Tibial nerve (tissue), 4 donors: ENCODE data around the gene SLC6A9. TPM values are rescaled to one million over a fixed set of nuclear protein-coding genes. Genes with fewer than 3 reads are reported as not detected.

Source experiments
- DNase-seq, 2 donors: peaks; one replicate each; pipeline ENCODE4 v3.0.0-alpha.2; 2019; ENCODE audit warnings: low spot score in 2 of 2
- H3K27ac ChIP-seq, 4 donors: fragments of 200-600 bp; sonication (generic) in 3 of 4; one replicate each; pipeline ENCODE4 v1.5.1; 2017 to 2019; ENCODE audit warnings: mild to moderate bottlenecking in 1 of 4
- H3K27me3 ChIP-seq, 2 donors: fragments of 200-600 bp; sonication (generic) in 1 of 2; one replicate each; pipeline versions ENCODE4 v1.5.1 to v1.6.0; 2017 to 2019
- H3K36me3 ChIP-seq, 3 donors: fragments of 200-600 bp; sonication (generic); one replicate each; pipeline ENCODE4 v1.5.1; 2018 to 2019
- H3K4me1 ChIP-seq, 4 donors: fragments of 200-600 bp; sonication (generic) in 3 of 4; one replicate each; pipeline ENCODE4 v1.5.1; 2017 to 2019
- H3K4me3 ChIP-seq, 4 donors: fragments of 200-600 bp; sonication (generic) in 3 of 4; one replicate each; pipeline ENCODE4 v1.5.1; 2017 to 2019; ENCODE audit warnings: mild to moderate bottlenecking in 1 of 4, moderate library complexity in 1 of 4
- H3K9me3 ChIP-seq, 4 donors: fragments of 200-600 bp; sonication (generic) in 3 of 4; one replicate each; pipeline ENCODE4 v1.5.1; 2017 to 2019
- CTCF ChIP-seq, 5 experiments: fragments of 200-600 bp in 3 of 5; fragments of 450-650 bp in 2 of 5; sonication (generic) in 3 of 5; IDR thresholded peaks; one replicate each; pipeline ENCODE4 v1.5.1; 2016 to 2019; ENCODE audit warnings: antibody characterized with exemption in 5 of 5, mild to moderate bottlenecking in 3 of 5, moderate library complexity in 2 of 5
- EP300 ChIP-seq, 2 donors: sonication (generic); formaldehyde crosslinking; IDR thresholded peaks; one replicate each; pipeline ENCODE4 v1.6.1; 2017; ENCODE audit warnings: antibody characterized with exemption in 2 of 2, mild to moderate bottlenecking in 1 of 2
- POLR2A ChIP-seq, 2 donors: fragments of 450-650 bp; IDR thresholded peaks; one replicate each; pipeline ENCODE4 v1.6.1; 2017; ENCODE audit warnings: antibody characterized with exemption in 2 of 2, mild to moderate bottlenecking in 2 of 2, moderate library complexity in 2 of 2
- WGBS, 2 donors: methylation state at CpG; one replicate each; pipeline ENCODE4 v1.1.5; 2018; 5-methylcytosine and 5-hydroxymethylcytosine counted together
- total RNA-seq, 4 donors: library from RNA; depleted of rRNA; stranded (reverse); fragments of >200 nt; gene quantifications; one replicate each; pipeline ENCODE4 v1.1.0, GENCODE V29; 2016

Gene SLC6A9
- total RNA-seq, 4 donors from 2014 or later = 0.42 to 1.8 (median 0.83) TPM

GRCh38 chr1:44020464-44020863 is 10.8 kb downstream of the SLC6A9 start:
- peaks cover 0 to 17% (median 5%) of the 10 kb centered on the region in 4 donors for H3K4me1 ChIP-seq
- no peak for TF ChIP-seq EP300 (IDR thresholded peaks at IDR 0.05)
- TF ChIP-seq CTCF (IDR thresholded peaks at IDR 0.05) = no peak
- no peak for TF ChIP-seq POLR2A (IDR thresholded peaks at IDR 0.05)
- whole genome bisulfite sequencing, 2 donors = 83 to 95% methylated on average over 4 to 6 of the region's 6 CpGs
- H3K4me3 ChIP-seq = no peak overlapping the region
- H3K27me3 ChIP-seq = no peaks in the 10 kb centered on the region
- peaks cover 0 to 18% (median 0%) of the 10 kb centered on the region in 3 donors for H3K36me3 ChIP-seq
- no peaks in the 10 kb centered on the region for H3K9me3 ChIP-seq
- DNase-seq = no peak
- no peak overlapping the region for H3K27ac ChIP-seq

- DNase-seq = no peak
- Histone ChIP-seq H3K4me3 (no peak overlapping the region), H3K27ac (no peak overlapping the region), H3K4me1 (peaks cover 0 to 27% (median 13%) of the 10 kb centered on the region in 4 donors), H3K36me3 (peaks cover 0 to 18% (median 0%) of the 10 kb centered on the region in 3 donors), H3K27me3 (no peaks in the 10 kb centered on the region), H3K9me3 (no peaks in the 10 kb centered on the region)
- 50% methylated on average over 11 to 13 of the region's 13 CpGs for WGBS, 2 donors
- no peak for TF ChIP-seq CTCF (IDR thresholded peaks at IDR 0.05)
Observed at GRCh38 chr1:44019466-44019948, 11.8 kb downstream of the SLC6A9 start.

- Histone ChIP-seq H3K9me3 (no peaks in the 10 kb centered on the region), H3K4me3 (no peak overlapping the region), H3K36me3 (peaks cover 0 to 5% (median 0%) of the 10 kb centered on the region in 3 donors), H3K27me3 (no peaks in the 10 kb centered on the region), H3K4me1 (peaks cover 0 to 52% (median 25%) of the 10 kb centered on the region in 4 donors), H3K27ac (no peak overlapping the region)
- no peak for DNase-seq
- TF ChIP-seq CTCF (IDR thresholded peaks at IDR 0.05) (no peak), EP300 (IDR thresholded peaks at IDR 0.05) (no peak), POLR2A (IDR thresholded peaks at IDR 0.05) (no peak)
- WGBS, 2 donors = 76 to 81% methylated on average over 15 to 20 of the region's 20 CpGs
Observed at GRCh38 chr1:44016890-44017400, 14.3 kb downstream of the SLC6A9 start.

GRCh38 chr1:44016041-44016889 is 15.0 kb downstream of the SLC6A9 start:
- Histone ChIP-seq H3K4me3 (no peak overlapping the region), H3K36me3 (peaks cover 0 to 3% (median 0%) of the 10 kb centered on the region in 3 donors), H3K9me3 (no peaks in the 10 kb centered on the region), H3K27ac (no peak overlapping the region), H3K4me1 (peaks cover 0 to 59% (median 28%) of the 10 kb centered on the region in 4 donors), H3K27me3 (no peaks in the 10 kb centered on the region)
- TF ChIP-seq EP300 (IDR thresholded peaks at IDR 0.05) = no peak
- TF ChIP-seq POLR2A (IDR thresholded peaks at IDR 0.05) = no peak
- no peak for TF ChIP-seq CTCF (IDR thresholded peaks at IDR 0.05)
- DNase-seq = no peak
- whole genome bisulfite sequencing, 2 donors = 60 to 64% methylated on average over 18 of the region's 20 CpGs

GRCh38 chr1:44015206-44015605 is 16.1 kb downstream of the SLC6A9 start:
- Histone ChIP-seq H3K27me3 (no peaks in the 10 kb centered on the region), H3K4me1 (peaks cover 0 to 70% (median 31%) of the 10 kb centered on the region in 4 donors), H3K4me3 (no peak overlapping the region), H3K9me3 (no peaks in the 10 kb centered on the region), H3K36me3 (no peaks in the 10 kb centered on the region), H3K27ac (peak overlapping the region in 1 of 4 donors; percentile 25)
- WGBS, 2 donors = 22 to 29% methylated on average over 3 of the region's 3 CpGs
- no peak for DNase-seq
- TF ChIP-seq EP300 (IDR thresholded peaks at IDR 0.05) = no peak
- TF ChIP-seq CTCF (IDR thresholded peaks at IDR 0.05) = no peak
- TF ChIP-seq POLR2A (IDR thresholded peaks at IDR 0.05) = no peak
